BJ (cell line): Measurements from ENCODE around the gene AP2S1. TPM values are rescaled to one million over a fixed set of nuclear protein-coding genes. Genes with fewer than 3 reads are reported as not detected.

ENCODE experiments used
- CTCF ChIA-PET: fragments of 350-600 bp; formaldehyde crosslinking; extraction: SDS; loops from one replicate; lab custom pipeline; 2021; ENCODE audit warnings: antibody characterized with exemption, inconsistent platforms; lab: Yijun Ruan, JAX
- POLR2A ChIA-PET: fragments of 300-600 bp; sonication (Branson Sonifier 250); formaldehyde crosslinking; extraction: SDS; loops from one replicate; lab custom pipeline; 2021; ENCODE audit warnings: antibody characterized with exemption; lab: Charles Lee
- DNase-seq: peaks from one replicate; pipeline ENCODE4 v3.0.0-alpha.2; 2011; ENCODE audit warnings: low read depth
- H3K27me3 ChIP-seq: 2 replicates; pipeline ENCODE4 v1.6.0; 2011; ENCODE audit warnings: low read length; ENCODE audit not compliant: control insufficient read depth, insufficient read depth
- H3K36me3 ChIP-seq: 2 replicates; pipeline ENCODE4 v1.5.1; 2011; ENCODE audit warnings: low read length; ENCODE audit not compliant: control insufficient read depth, insufficient read depth
- H3K4me3 ChIP-seq: 2 replicates; pipeline ENCODE4 v1.5.1; 2011; ENCODE audit warnings: low read depth, mild to moderate bottlenecking, control low read depth, low read length
- polyA plus RNA-seq: library from polyadenylated mRNA; depleted of rRNA; stranded (reverse); fragments of >200 nt; gene quantifications from 2 replicates; pipeline ENCODE4 v1.2.3, GENCODE V29; 2011
- TF ChIP-seq, protein P1 (sequence below): IDR thresholded peaks from 2 replicates; pipeline ENCODE4 v1.5.1; 2011; ENCODE audit warnings: low read depth, mild to moderate bottlenecking, control low read depth, inconsistent platforms, low read length, moderate library complexity; ENCODE audit not compliant: insufficient read depth

Gene AP2S1
- polyA plus RNA-seq, 1 experiment, result 181 TPM

DNA sequence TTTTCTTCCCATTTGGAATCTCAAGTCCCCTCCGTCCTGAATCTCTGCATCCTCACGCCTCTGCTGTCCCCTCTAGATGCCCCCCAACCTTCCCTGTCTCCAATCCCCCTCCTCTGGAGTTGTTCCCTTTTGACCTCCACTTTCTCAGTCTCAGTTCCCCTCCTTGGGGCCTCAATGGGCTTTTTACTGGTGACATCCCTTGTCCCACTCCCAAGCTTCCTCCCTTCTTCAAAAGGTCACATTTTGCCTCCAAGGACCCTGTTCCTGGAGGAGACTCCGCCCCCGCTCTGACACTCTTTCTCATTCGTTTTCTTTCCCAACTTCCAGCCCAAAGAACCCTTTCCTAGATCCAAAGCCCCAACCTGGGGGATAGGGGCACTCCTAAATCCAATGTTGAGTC, 1.0 kb downstream of the AP2S1 start:
- CTCF ChIA-PET, result interaction anchor here (0.7 kb wide), 1 partner anchor 142 kb away, joined by 3 read pairs; no protein-coding TSS in a partner anchor
- DNase-seq, result no peak

DNA sequence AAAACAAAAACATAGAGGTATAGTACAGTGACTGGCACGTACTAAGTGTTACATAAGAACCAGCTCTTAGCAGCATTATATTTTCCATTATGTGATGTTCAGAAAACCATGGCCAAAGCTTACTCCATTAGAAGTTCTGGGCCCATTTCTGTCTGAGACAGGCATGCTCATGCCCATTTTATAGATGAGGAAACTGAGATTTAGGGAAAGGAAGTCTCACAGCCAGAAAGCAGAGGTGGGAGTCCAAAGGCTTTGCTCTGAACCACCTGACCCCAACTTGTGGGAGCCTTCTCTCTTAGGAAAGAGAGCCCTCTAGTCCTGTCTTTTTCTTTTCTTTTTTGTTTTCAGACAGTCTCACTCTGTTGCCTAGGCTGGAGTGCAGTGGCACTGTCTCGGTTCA, 2.3 kb downstream of the AP2S1 start:
- H3K36me3 ChIP-seq, result peaks cover 8% of the 10 kb centered on the region
- POLR2A ChIA-PET, result interaction anchor here (0.6 kb wide), 1 partner anchor 378 kb away, joined by 7 read pairs; no protein-coding TSS in a partner anchor
- H3K27me3 ChIP-seq, result no peaks in the 10 kb centered on the region
- CTCF ChIA-PET, result interaction anchor here (1.8 kb wide), 1 partner anchor 98 kb away, joined by 5 read pairs; no protein-coding TSS in a partner anchor
- TF ChIP-seq, protein P1, sequence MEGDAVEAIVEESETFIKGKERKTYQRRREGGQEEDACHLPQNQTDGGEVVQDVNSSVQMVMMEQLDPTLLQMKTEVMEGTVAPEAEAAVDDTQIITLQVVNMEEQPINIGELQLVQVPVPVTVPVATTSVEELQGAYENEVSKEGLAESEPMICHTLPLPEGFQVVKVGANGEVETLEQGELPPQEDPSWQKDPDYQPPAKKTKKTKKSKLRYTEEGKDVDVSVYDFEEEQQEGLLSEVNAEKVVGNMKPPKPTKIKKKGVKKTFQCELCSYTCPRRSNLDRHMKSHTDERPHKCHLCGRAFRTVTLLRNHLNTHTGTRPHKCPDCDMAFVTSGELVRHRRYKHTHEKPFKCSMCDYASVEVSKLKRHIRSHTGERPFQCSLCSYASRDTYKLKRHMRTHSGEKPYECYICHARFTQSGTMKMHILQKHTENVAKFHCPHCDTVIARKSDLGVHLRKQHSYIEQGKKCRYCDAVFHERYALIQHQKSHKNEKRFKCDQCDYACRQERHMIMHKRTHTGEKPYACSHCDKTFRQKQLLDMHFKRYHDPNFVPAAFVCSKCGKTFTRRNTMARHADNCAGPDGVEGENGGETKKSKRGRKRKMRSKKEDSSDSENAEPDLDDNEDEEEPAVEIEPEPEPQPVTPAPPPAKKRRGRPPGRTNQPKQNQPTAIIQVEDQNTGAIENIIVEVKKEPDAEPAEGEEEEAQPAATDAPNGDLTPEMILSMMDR, result no peak
- H3K4me3 ChIP-seq, result no peak overlapping the region
- no peak for DNase-seq

More for the DNA sequence above, 1.0 kb downstream of the AP2S1 start:
- H3K27me3 ChIP-seq, result no peaks in the 10 kb centered on the region
- peaks cover 3% of the 10 kb centered on the region for H3K36me3 ChIP-seq
- TF ChIP-seq, protein P1, result no peak
- POLR2A ChIA-PET, result no interaction called here
- H3K4me3 ChIP-seq, result peak overlapping the region; percentile 97

DNA sequence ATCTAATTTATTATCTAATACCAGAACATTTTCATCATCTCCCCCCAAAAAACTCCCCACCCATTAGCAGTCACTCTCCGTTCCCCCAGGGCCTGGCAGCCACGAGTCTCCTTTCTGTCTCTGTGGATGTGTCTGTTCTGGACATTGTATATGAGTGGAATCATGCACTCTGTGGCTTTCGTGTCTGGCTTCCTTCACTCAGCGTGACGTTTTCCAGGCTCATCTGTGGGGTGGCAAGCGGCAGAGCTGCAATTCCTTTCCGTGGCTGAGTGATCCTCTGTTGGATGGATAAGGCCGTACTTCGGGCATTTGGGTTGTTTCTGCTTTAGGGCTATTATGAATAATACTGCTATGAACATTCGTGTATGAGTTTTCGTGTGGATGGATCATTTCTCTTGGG, 3.1 kb downstream of the AP2S1 start:
- CTCF ChIA-PET, result interaction anchor here (1.2 to 1.8 kb wide), 2 partner anchors 97 to 136 kb away, joined by 3 to 5 read pairs; no protein-coding TSS in a partner anchor
- no peak overlapping the region for H3K4me3 ChIP-seq
- POLR2A ChIA-PET, result interaction anchor here (0.6 kb wide), 1 partner anchor 379 kb away, joined by 7 read pairs; no protein-coding TSS in a partner anchor
- no peaks in the 10 kb centered on the region for H3K27me3 ChIP-seq
- TF ChIP-seq, protein P1, result no peak
- peaks cover 12% of the 10 kb centered on the region for H3K36me3 ChIP-seq
- no peak for DNase-seq

DNA sequence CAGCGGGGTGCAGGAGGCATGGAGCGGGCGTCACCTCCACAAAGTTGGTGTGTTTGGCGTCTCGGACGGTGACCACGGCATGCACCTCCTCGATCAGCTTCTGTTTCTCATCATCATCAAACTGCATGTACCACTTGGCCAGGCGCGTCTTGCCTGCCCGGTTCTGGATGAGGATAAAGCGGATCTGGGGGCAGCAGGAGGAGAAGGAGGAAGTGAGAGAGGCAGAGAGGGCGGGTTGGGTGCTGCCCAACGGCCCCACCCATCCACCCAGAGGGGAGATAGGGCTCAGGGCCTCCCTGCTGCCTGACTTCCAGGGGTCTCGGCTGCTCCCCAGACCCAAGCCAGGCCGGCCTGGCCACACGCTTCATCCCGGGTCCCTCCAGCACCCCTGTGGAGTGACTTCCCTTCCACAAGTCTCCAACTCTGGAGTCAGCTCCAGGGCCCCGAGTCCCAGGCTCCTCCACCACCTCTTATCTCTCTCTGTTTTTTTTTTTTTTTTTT, 4.6 kb downstream of the AP2S1 start:
- Histone ChIP-seq H3K36me3 (peaks cover 14% of the 10 kb centered on the region), H3K27me3 (no peaks in the 10 kb centered on the region), H3K4me3 (no peak overlapping the region)
- TF ChIP-seq, protein P1, result no peak
- CTCF ChIA-PET, result interaction anchor here (0.8 to 1.6 kb wide), 3 partner anchors 88 to 145 kb away, joined by 3 to 5 read pairs (median 4); no protein-coding TSS in a partner anchor
- POLR2A ChIA-PET, result no interaction called here
- no peak for DNase-seq

DNA sequence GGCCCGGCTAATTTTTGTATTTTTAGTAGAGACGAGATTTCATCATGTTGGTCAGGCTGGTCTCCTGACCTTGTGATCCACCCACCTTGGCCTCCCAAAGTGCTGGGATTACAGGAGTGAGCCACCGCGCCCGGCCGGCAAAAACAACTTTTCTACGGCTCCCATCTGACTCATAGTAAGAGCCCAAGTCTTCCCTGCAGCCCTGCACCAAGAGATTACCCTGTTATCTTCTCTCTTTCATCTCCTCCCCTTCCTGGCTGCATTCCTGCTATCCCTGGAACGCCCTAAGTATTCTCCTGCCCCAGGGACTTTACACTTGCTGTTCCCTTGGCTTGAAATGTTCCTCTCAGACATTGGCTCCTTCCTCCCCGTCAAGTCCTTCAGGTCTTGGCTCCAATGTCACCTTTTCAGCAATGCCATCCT, 6.6 kb downstream of the AP2S1 start:
- TF ChIP-seq, protein P1, result no peak
- CTCF ChIA-PET, result interaction anchor here (1.2 to 5.5 kb wide), 3 partner anchors 14 to 147 kb away, joined by 4 to 89 read pairs (median 5); no protein-coding TSS in a partner anchor
- no peaks in the 10 kb centered on the region for H3K27me3 ChIP-seq
- peaks cover 18% of the 10 kb centered on the region for H3K36me3 ChIP-seq
- H3K4me3 ChIP-seq, result no peak overlapping the region
- POLR2A ChIA-PET, result no interaction called here
- DNase-seq, result no peak
